ENCODE results near the gene C16orf95. TPM values are rescaled to one million over a fixed set of nuclear protein-coding genes. Genes with fewer than 3 reads are reported as not detected.

Gene C16orf95
- total RNA-seq, 1 experiment from 2014 or later, result 12.0 TPM

DNA sequence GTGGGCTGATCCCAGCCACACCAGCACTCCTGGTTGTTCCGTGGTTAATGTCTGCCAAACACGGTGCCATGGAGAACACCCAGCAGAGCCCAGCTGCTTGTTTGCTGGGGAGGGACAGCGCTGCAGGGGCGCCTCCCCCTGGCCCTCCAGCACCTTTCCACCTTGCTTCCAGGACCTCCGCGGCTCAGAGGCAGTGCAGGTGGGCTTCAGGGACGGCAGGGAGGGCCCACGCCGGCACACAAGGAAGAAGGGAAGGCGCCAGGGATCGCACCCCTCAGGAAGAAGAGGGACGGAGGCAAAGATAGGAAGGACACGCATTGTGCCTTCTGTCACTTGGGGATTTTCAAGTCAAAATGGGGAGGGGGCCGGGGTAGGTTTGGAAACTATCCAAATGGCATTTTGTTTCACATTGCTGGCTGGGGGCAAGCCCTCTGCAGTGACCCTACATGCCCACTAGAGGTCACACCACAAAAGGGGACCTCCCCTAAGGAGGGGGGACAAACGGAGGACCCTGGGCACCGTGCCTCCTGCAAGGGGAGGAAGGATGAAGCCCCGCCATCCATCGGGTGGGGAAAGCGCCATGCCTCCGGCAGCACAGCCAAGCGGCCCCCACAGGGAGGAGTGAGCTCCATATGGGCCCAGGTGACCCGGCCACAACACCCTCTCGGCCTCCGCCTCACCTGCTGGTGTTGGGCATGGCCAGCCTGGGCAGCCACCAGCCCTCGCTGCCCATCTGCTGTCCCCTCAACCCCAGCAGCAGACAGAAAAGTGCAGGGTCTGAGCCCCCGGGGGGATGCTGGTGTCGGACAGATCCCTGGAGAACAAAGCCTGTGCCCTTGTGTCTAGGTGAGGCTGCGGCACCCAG is 7.5 kb upstream of the C16orf95 start:
- Histone ChIP-seq H3K9me3 (ENCODE audit: low read length) (no peaks in the 10 kb centered on the region), H2AFZ (ENCODE audit: low read length) (no peak overlapping the region), H3K27me3 (ENCODE audit: low read length) (no peaks in the 10 kb centered on the region), H3K9ac (ENCODE audit: low read length) (no peak overlapping the region), H3K9me2 (replicated peaks; ENCODE audit: insufficient read depth, low read length) (no peaks in the 10 kb centered on the region), H3K4me1 (ENCODE audit: low read length) (no peaks in the 10 kb centered on the region; the same call in 1 of the 2 replicates), H3K79me2 (ENCODE audit: low read length) (peaks cover 15% of the 10 kb centered on the region), H3K4me3 (ENCODE audit: low read length) (no peak overlapping the region), H4K20me1 (ENCODE audit: insufficient read depth, low read depth, low read length) (peaks cover 3% of the 10 kb centered on the region; the same call in 1 of the 2 replicates), H3K27ac (ENCODE audit: low read length) (no peak overlapping the region), H3K4me2 (ENCODE audit: low read depth, low read length, poor library complexity, severe bottlenecking) (no peak overlapping the region), H3K36me3 (ENCODE audit: insufficient read depth, low read length) (no peaks in the 10 kb centered on the region)
- peak; percentile 69 for DNase-seq

DNA sequence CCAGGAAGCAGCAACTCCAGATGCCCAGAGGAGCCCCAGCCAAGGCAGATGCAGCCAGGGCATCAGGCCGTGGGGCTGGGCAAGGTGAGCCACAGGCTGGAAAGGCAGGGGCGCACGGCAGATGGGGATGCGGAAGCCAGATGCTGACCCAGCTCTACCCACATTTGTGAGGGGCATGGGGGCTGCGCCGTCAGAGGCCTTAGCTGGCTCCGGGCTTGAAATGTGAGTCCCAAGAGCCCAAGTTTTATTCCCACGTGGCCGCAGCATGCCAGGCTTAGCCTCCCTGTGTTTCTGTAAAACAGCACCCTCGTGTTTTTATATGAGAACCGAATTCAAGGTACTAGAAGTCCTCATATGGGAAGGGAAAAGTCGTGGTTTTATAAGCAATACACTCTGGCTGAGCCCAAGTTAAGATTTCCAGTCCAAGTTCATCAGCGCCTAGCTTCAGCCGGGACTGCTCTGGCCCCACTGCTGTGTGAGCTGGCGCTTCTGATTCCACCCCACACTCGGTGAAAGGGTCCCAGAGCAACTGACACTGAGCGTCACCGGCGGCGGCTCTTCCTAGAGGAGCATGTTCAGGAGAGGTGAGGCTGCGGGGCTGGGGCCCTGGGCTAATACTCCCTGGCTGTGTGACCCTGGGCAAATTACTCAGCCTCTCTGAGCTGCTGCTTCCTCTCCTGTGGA is 6.7 kb upstream of the C16orf95 start:
- no peaks in the 10 kb centered on the region for H3K27me3 ChIP-seq (ENCODE audit: low read length)
- peaks cover 14% of the 10 kb centered on the region for H3K79me2 ChIP-seq (ENCODE audit: low read length)
- no peaks in the 10 kb centered on the region for H3K9me2 ChIP-seq (replicated peaks; ENCODE audit: insufficient read depth, low read length)
- no peak overlapping the region for H3K27ac ChIP-seq (ENCODE audit: low read length)
- no peak overlapping the region for H3K4me3 ChIP-seq (ENCODE audit: low read length)
- H2AFZ ChIP-seq (ENCODE audit: low read length), result no peak overlapping the region
- peaks cover 5% of the 10 kb centered on the region for H3K4me1 ChIP-seq (ENCODE audit: low read length)
- no peaks in the 10 kb centered on the region for H3K9me3 ChIP-seq (ENCODE audit: low read length)
- H4K20me1 ChIP-seq (ENCODE audit: insufficient read depth, low read depth, low read length), result peaks cover 3% of the 10 kb centered on the region; the same call in 1 of the 2 replicates
- DNase-seq, result no peak
- H3K9ac ChIP-seq (ENCODE audit: low read length), result no peak overlapping the region
- H3K36me3 ChIP-seq (ENCODE audit: insufficient read depth, low read length), result no peaks in the 10 kb centered on the region
- H3K4me2 ChIP-seq (ENCODE audit: low read depth, low read length, poor library complexity, severe bottlenecking), result no peak overlapping the region

DNA sequence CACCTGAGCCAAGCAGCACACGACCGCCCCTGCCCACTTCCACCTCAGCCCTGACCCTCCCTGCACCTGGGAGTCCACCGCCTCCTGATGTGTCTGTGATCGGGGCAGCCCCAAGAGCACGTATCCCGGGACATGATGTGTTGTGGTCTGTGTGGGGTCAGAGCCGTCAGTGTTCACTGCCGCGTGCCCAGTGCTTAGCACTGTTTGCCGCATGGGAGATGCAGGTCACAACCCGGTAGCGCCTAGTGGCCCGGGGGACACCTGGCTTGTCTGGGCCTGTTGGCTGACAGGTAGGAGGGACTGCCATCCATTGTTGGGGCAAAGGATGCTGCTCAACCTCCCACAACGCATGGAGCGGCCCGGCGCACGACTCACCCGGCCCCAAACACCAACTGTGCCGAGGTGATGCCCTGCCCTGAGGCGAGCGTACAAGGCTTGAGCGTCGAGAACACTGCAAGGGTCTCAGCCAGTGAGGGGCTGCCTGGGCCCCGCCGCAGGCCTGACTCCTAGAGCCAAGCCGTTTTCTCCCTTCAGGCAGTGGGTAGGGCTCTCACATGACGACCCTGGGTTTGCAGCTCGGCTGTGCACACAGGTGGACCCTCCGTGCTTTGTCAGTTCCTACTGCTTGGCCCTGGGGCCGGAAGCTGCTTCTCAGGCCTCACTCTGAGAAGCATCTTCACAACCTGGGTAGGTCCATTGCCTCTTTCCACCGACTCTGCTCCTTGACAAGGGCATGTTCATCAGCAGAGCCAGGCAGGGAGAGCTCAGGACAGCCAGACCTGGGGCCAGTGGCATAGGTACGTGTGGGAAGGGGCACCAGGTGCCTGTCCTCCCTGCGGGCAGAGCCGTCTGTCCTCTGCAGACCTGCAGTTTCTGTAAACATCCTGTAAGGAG is 5.9 kb upstream of the C16orf95 start:
- Histone ChIP-seq H3K4me1 (ENCODE audit: low read length) (peaks cover 12% of the 10 kb centered on the region), H3K36me3 (ENCODE audit: insufficient read depth, low read length) (0 out of 2 replicates have a peak, but pooled peaks cover 2% of the 10 kb centered on the region), H3K9ac (ENCODE audit: low read length) (no peak overlapping the region), H3K27me3 (ENCODE audit: low read length) (no peaks in the 10 kb centered on the region), H3K4me2 (ENCODE audit: low read depth, low read length, poor library complexity, severe bottlenecking) (no peak overlapping the region), H3K27ac (ENCODE audit: low read length) (no peak overlapping the region), H4K20me1 (ENCODE audit: insufficient read depth, low read depth, low read length) (0 out of 2 replicates have a peak, but pooled peaks cover 3% of the 10 kb centered on the region), H3K79me2 (ENCODE audit: low read length) (peaks cover 22% of the 10 kb centered on the region), H3K9me3 (ENCODE audit: low read length) (no peaks in the 10 kb centered on the region), H3K9me2 (replicated peaks; ENCODE audit: insufficient read depth, low read length) (no peaks in the 10 kb centered on the region), H2AFZ (ENCODE audit: low read length) (no peak overlapping the region), H3K4me3 (ENCODE audit: low read length) (no peak overlapping the region)
- no peak for DNase-seq

DNA sequence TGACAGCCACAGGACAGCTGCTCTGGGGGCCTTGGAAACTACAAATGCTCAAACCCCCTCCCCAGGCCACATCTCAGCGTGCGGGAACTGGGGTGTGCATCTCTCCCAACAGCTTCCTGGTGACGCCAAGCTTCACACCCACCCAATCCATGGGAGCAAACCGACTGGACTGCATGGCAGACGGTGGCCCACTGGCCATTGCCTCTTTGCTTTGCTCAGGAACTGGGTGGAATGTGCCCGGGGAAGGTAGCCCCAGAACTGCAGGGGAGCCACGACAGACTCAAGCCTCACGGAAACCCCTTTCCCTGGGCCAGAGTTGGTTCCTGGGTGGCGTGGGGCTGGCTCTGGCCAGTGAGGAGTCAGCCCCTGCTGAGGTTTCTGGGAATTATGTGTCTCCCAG is 5.2 kb upstream of the C16orf95 start:
- Histone ChIP-seq H3K4me3 (ENCODE audit: low read length) (no peak overlapping the region), H3K4me1 (ENCODE audit: low read length) (peaks cover 12% of the 10 kb centered on the region), H3K79me2 (ENCODE audit: low read length) (peaks cover 25% of the 10 kb centered on the region), H3K9me3 (ENCODE audit: low read length) (no peaks in the 10 kb centered on the region), H3K9me2 (replicated peaks; ENCODE audit: insufficient read depth, low read length) (no peaks in the 10 kb centered on the region), H3K27me3 (ENCODE audit: low read length) (no peaks in the 10 kb centered on the region), H3K27ac (ENCODE audit: low read length) (no peak overlapping the region), H3K36me3 (ENCODE audit: insufficient read depth, low read length) (0 out of 2 replicates have a peak, but pooled peaks cover 2% of the 10 kb centered on the region), H3K9ac (ENCODE audit: low read length) (no peak overlapping the region), H4K20me1 (ENCODE audit: insufficient read depth, low read depth, low read length) (0 out of 2 replicates have a peak, but pooled peaks cover 3% of the 10 kb centered on the region), H2AFZ (ENCODE audit: low read length) (no peak overlapping the region), H3K4me2 (ENCODE audit: low read depth, low read length, poor library complexity, severe bottlenecking) (no peak overlapping the region)
- DNase-seq, result no peak

DNA sequence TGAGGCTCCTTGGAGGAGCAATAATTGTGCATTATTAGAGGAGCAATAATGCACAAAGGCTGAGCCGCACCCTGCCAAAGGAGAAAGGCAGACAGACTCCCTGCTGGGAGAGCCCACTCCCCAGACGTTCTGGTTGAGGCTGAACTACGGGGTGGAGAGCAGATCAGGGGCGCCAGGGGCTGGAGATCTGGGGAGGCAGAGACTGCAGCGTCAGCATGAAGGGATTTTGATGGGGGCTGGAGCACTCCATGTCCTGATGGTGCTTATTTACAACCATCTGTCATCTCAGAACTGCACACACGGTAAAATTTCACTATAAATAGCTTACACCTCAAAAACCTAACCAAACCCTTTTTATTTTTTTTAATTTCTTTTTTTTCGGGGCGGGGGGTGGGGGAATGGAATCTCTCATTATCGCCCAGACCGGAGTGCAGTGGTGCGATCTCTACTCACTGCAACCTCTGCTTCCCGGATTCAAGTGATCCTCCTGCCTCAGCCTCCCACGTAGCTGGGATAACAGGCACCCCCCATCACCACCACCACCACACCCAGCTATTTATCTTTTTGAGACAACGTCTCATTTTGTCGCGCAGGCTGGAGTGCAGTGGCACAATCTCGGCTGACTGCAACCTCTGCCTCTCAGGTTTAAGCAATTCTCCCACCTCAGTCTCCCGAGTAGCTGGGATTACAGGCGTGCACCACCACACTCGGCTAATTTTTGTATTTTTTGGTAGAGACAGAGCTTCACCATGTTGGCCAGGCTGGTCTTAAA is 4.3 kb upstream of the C16orf95 start:
- Histone ChIP-seq H3K27me3 (ENCODE audit: low read length) (no peaks in the 10 kb centered on the region), H3K9me3 (ENCODE audit: low read length) (no peaks in the 10 kb centered on the region), H3K36me3 (ENCODE audit: insufficient read depth, low read length) (0 out of 2 replicates have a peak, but pooled peaks cover 2% of the 10 kb centered on the region), H4K20me1 (ENCODE audit: insufficient read depth, low read depth, low read length) (0 out of 2 replicates have a peak, but pooled peaks cover 3% of the 10 kb centered on the region), H3K27ac (ENCODE audit: low read length) (no peak overlapping the region), H2AFZ (ENCODE audit: low read length) (no peak overlapping the region), H3K4me1 (ENCODE audit: low read length) (peaks cover 13% of the 10 kb centered on the region), H3K4me3 (ENCODE audit: low read length) (no peak overlapping the region), H3K9me2 (replicated peaks; ENCODE audit: insufficient read depth, low read length) (no peaks in the 10 kb centered on the region), H3K79me2 (ENCODE audit: low read length) (peaks cover 27% of the 10 kb centered on the region), H3K9ac (ENCODE audit: low read length) (no peak overlapping the region), H3K4me2 (ENCODE audit: low read depth, low read length, poor library complexity, severe bottlenecking) (no peak overlapping the region)
- DNase-seq, result no peak

DNA sequence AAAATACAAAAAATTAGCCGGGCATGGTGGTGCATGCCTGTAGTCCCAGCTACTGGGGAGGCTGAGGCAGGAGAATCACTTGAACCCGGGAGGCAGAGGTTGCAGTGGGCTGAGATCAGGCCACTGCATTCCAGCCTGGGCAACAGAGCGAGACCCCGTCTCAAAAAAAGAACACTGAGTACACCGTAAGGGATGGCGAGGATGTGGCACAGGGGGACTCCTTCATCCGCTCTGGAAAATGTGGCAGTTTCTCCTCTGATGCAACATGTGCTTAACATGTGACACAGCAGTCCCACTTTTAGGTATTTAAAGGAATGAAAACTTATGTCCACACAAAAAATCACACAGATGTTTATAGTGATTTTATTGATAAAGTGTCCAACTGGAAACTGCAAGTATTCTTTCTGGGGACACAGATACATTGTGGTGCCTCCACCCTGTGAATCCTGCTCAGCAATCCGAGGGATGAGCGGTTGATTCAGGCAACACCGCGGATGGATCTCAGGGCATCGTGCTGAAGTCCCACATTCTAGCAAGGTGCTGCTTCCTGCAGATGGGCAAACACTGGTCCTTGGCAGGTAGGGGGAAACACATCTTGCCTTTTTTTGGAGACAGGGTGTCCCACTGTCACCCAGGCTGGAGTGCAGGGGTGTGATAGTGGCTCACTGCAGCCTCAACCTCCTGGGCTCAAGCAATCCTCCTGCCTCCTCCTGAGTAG is 3.5 kb upstream of the C16orf95 start:
- DNase-seq, result no peak
- H2AFZ ChIP-seq (ENCODE audit: low read length), result no peak overlapping the region
- H3K36me3 ChIP-seq (ENCODE audit: insufficient read depth, low read length), result 0 out of 2 replicates have a peak, but pooled peaks cover 2% of the 10 kb centered on the region
- no peaks in the 10 kb centered on the region for H3K9me3 ChIP-seq (ENCODE audit: low read length)
- no peaks in the 10 kb centered on the region for H3K9me2 ChIP-seq (replicated peaks; ENCODE audit: insufficient read depth, low read length)
- H3K79me2 ChIP-seq (ENCODE audit: low read length), result peaks cover 29% of the 10 kb centered on the region
- H3K4me1 ChIP-seq (ENCODE audit: low read length), result peaks cover 19% of the 10 kb centered on the region
- H3K9ac ChIP-seq (ENCODE audit: low read length), result no peak overlapping the region
- no peak overlapping the region for H3K4me3 ChIP-seq (ENCODE audit: low read length)
- 0 out of 2 replicates have a peak, but pooled peaks cover 3% of the 10 kb centered on the region for H4K20me1 ChIP-seq (ENCODE audit: insufficient read depth, low read depth, low read length)
- no peak overlapping the region for H3K27ac ChIP-seq (ENCODE audit: low read length)
- H3K4me2 ChIP-seq (ENCODE audit: low read depth, low read length, poor library complexity, severe bottlenecking), result no peak overlapping the region
- H3K27me3 ChIP-seq (ENCODE audit: low read length), result no peaks in the 10 kb centered on the region

DNA sequence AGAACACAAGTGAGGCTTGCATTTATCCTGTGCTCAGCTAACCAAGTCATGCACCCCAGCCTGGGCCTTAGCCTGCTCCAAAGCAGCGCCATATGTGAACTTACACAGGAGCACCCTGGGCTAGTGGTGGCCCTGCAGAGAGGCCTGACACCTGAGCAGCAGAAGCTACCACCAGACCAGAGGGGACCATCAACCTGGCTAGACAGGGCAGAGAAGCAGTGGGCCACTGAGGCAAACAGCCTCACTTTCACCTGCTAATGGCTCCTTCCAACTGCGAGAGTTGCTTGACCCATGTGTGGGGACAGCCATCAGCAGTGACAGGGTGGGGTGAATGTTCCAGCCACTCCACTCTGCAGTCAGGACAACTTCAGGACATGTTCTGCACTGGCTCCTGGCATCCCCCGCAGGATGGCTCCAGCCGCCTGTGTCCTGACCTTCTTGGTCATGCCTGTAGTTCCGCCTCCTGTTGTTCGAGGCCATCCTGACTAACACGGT is 2.9 kb upstream of the C16orf95 start:
- no peaks in the 10 kb centered on the region for H3K9me3 ChIP-seq (ENCODE audit: low read length)
- H3K79me2 ChIP-seq (ENCODE audit: low read length), result peaks cover 29% of the 10 kb centered on the region
- no peak overlapping the region for H3K27ac ChIP-seq (ENCODE audit: low read length)
- peaks cover 19% of the 10 kb centered on the region for H3K4me1 ChIP-seq (ENCODE audit: low read length)
- 0 out of 2 replicates have a peak, but pooled peaks cover 3% of the 10 kb centered on the region for H4K20me1 ChIP-seq (ENCODE audit: insufficient read depth, low read depth, low read length)
- no peaks in the 10 kb centered on the region for H3K9me2 ChIP-seq (replicated peaks; ENCODE audit: insufficient read depth, low read length)
- H3K4me3 ChIP-seq (ENCODE audit: low read length), result no peak overlapping the region
- no peak overlapping the region for H2AFZ ChIP-seq (ENCODE audit: low read length)
- no peak overlapping the region for H3K4me2 ChIP-seq (ENCODE audit: low read depth, low read length, poor library complexity, severe bottlenecking)
- H3K27me3 ChIP-seq (ENCODE audit: low read length), result no peaks in the 10 kb centered on the region
- H3K36me3 ChIP-seq (ENCODE audit: insufficient read depth, low read length), result 0 out of 2 replicates have a peak, but pooled peaks cover 2% of the 10 kb centered on the region
- DNase-seq, result no peak
- H3K9ac ChIP-seq (ENCODE audit: low read length), result no peak overlapping the region
